Measurements from ENCODE around the gene PAPPA.

Gene PAPPA

DNA sequence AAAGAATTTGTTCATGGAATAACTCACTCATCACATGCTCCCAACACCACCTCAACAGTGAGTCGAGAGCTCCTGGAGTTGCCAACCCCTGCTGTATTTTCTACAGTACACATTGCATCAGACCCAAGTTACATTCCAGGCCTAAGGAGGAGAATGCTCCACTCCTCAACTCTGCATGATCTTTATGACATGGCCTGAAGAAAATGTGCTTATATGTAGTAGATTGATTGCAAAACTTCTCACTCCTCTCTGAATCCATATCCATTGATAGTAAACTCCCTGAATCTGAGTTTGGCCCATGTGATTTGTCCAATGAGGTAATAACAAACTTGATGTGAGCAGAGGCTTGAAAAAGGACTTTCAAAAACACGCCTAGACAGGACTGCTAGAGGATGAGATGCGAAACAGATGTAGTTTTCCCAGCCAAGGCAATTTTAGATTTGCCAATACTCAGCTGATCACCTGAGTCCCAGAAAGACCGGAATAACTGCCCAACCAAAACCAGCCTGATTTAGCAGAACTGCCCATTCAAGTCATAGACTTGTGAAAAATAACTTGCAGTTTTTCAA, 29.0 kb upstream of the PAPPA start:
- no peak for DNase-seq (ENCODE audit: extremely low read depth, low read depth)
- H3K4me3 ChIP-seq (replicated peaks; ENCODE audit: low read depth, low read length) = no peak overlapping the region
- TF ChIP-seq CTCF (IDR thresholded peaks at IDR 0.05; ENCODE audit: low read depth, low read length, missing control alignments) = no peak

- TF ChIP-seq CTCF (IDR thresholded peaks at IDR 0.05; ENCODE audit: low read depth, low read length, missing control alignments) = no peak
- no peak for DNase-seq (ENCODE audit: extremely low read depth, low read depth)
- no peak overlapping the region for H3K4me3 ChIP-seq (replicated peaks; ENCODE audit: low read depth, low read length)
Measured at GRCh38 chr9:116133163-116133562, 20.4 kb upstream of the PAPPA start.

GRCh38 chr9:116134975-116135374, 18.6 kb upstream of the PAPPA start:
- DNase-seq (ENCODE audit: extremely low read depth, low read depth) = no peak
- H3K4me3 ChIP-seq (replicated peaks; ENCODE audit: low read depth, low read length) = no peak overlapping the region
- TF ChIP-seq CTCF (IDR thresholded peaks at IDR 0.05; ENCODE audit: low read depth, low read length, missing control alignments) = no peak

- no peak for TF ChIP-seq CTCF (IDR thresholded peaks at IDR 0.05; ENCODE audit: low read depth, low read length, missing control alignments)
- H3K4me3 ChIP-seq (replicated peaks; ENCODE audit: low read depth, low read length) = no peak overlapping the region
- no peak for DNase-seq (ENCODE audit: extremely low read depth, low read depth)
Measured at GRCh38 chr9:116137010-116137409, 16.6 kb upstream of the PAPPA start.

- no peak for DNase-seq (ENCODE audit: extremely low read depth, low read depth)
- no peak for TF ChIP-seq CTCF (IDR thresholded peaks at IDR 0.05; ENCODE audit: low read depth, low read length, missing control alignments)
- H3K4me3 ChIP-seq (replicated peaks; ENCODE audit: low read depth, low read length) = no peak overlapping the region
Measured at GRCh38 chr9:116137581-116137980, 16.0 kb upstream of the PAPPA start.

GRCh38 chr9:116141864-116142561, 11.6 kb upstream of the PAPPA start:
- DNase-seq (ENCODE audit: extremely low read depth, low read depth) = no peak
- H3K4me3 ChIP-seq (replicated peaks; ENCODE audit: low read depth, low read length) = no peak overlapping the region
- no peak for TF ChIP-seq CTCF (IDR thresholded peaks at IDR 0.05; ENCODE audit: low read depth, low read length, missing control alignments)
